Astrocyte (in vitro differentiated cells and primary cell): ENCODE measurements around the gene DCLK1.

Experiments used
- EZH2 ChIP-seq: IDR thresholded peaks from 2 replicates; pipeline ENCODE4 v1.6.1; 2012; ENCODE audit warnings: mild to moderate bottlenecking, low read length, inconsistent platforms; ENCODE audit not compliant: insufficient read depth
- TF ChIP-seq, protein P1 (sequence below): IDR thresholded peaks from 2 replicates; pipeline ENCODE4 v1.5.1; 2011; ENCODE audit warnings: low read depth, mild to moderate bottlenecking, inconsistent platforms, low read length, moderate library complexity; ENCODE audit not compliant: insufficient read depth

DNA sequence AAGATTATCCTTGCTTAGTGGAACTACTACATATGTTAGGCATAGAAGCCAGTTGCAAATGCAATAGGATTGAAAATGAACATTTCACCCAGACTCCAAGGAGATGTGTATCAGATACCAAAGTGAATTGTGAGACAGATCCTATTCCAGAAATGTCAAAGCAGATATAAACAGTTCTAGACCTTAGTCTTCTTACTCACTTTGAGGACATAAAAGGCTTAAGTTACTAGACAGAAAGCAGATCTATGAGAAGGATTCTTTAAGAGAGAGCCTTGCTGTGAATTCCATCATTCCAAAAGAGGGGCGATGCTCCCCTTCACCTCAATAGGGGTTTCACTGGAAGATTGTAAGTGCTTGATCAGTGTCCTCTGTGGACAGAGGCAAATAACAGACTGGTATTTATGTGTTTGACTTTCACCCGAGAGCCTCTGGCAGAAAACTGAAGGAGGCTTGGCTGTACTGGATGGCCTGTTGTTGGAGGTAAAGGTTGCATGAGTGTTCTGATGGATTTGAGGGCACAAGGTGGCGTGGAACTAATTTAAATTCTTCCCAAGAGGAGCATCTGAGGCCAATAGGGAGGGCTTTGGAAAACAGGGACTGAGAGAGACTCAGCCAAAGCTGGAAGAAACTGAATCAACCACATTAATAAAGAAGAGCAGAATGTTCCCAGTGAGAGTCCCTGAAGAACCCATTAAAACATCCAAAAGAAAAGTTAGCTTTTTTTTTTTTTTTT lies 194.8 kb downstream of the DCLK1 start:
- TF ChIP-seq, protein P1, sequence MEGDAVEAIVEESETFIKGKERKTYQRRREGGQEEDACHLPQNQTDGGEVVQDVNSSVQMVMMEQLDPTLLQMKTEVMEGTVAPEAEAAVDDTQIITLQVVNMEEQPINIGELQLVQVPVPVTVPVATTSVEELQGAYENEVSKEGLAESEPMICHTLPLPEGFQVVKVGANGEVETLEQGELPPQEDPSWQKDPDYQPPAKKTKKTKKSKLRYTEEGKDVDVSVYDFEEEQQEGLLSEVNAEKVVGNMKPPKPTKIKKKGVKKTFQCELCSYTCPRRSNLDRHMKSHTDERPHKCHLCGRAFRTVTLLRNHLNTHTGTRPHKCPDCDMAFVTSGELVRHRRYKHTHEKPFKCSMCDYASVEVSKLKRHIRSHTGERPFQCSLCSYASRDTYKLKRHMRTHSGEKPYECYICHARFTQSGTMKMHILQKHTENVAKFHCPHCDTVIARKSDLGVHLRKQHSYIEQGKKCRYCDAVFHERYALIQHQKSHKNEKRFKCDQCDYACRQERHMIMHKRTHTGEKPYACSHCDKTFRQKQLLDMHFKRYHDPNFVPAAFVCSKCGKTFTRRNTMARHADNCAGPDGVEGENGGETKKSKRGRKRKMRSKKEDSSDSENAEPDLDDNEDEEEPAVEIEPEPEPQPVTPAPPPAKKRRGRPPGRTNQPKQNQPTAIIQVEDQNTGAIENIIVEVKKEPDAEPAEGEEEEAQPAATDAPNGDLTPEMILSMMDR = no peak
- TF ChIP-seq EZH2 = no peak
